GM12865 (cell line): ENCODE results near the gene JAG2.

Experiments used
- DNase-seq: peaks from one replicate; pipeline ENCODE4 v3.0.0; 2010; ENCODE audit warnings: low read depth
- H3K4me3 ChIP-seq: 2 replicates; pipeline ENCODE4 v1.5.1; 2011; ENCODE audit warnings: mild to moderate bottlenecking, low read depth, low read length, control low read depth
- TF ChIP-seq, protein P1 (sequence below): IDR thresholded peaks from 2 replicates; pipeline ENCODE4 v1.5.1; 2011; ENCODE audit warnings: low read length, control low read depth, low read depth, inconsistent platforms; ENCODE audit not compliant: insufficient read depth; ENCODE audit errors: missing control alignments

Gene JAG2

DNA sequence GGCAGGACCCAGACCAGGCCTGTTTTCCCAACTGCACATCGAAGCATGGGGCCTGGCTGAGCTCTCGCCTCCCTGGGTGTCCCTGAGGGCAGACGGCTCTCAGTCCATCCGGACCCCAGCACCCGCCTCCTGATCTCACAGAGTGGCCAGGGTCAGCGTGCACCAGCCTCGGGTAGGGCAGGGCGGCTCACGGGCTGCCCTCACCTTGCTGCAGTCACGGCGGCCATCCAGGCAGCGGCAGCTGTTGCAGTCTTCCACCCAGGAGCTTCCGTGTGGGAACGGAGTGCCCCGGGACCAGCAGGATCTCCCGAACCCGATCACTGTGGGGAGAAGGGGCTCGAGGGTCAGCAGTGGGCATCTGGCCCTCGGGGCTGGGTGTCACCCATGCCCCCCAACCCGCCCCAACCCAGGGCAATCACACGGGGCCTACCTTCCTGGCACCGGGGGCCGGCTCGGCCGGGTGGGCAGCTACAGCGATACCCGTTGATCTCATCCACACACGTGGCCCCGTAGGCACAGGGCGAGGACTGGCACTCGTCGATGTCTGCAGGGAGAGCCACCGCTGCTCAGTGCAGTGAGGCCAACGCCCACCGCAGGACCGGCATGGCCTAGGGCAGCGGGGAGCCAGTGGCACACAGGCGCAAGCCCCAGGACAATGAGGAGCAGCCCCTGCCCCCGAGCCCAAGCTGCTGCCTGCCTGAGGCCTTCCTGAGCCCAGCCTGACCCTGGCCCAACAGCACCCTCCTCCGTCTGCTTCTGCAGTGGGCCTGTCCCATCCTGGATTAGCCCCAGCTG, 22.2 kb downstream of the JAG2 start:
- TF ChIP-seq, protein P1, sequence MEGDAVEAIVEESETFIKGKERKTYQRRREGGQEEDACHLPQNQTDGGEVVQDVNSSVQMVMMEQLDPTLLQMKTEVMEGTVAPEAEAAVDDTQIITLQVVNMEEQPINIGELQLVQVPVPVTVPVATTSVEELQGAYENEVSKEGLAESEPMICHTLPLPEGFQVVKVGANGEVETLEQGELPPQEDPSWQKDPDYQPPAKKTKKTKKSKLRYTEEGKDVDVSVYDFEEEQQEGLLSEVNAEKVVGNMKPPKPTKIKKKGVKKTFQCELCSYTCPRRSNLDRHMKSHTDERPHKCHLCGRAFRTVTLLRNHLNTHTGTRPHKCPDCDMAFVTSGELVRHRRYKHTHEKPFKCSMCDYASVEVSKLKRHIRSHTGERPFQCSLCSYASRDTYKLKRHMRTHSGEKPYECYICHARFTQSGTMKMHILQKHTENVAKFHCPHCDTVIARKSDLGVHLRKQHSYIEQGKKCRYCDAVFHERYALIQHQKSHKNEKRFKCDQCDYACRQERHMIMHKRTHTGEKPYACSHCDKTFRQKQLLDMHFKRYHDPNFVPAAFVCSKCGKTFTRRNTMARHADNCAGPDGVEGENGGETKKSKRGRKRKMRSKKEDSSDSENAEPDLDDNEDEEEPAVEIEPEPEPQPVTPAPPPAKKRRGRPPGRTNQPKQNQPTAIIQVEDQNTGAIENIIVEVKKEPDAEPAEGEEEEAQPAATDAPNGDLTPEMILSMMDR: peak; percentile 8
- no peak overlapping the region for H3K4me3 ChIP-seq
- DNase-seq: no peak

DNA sequence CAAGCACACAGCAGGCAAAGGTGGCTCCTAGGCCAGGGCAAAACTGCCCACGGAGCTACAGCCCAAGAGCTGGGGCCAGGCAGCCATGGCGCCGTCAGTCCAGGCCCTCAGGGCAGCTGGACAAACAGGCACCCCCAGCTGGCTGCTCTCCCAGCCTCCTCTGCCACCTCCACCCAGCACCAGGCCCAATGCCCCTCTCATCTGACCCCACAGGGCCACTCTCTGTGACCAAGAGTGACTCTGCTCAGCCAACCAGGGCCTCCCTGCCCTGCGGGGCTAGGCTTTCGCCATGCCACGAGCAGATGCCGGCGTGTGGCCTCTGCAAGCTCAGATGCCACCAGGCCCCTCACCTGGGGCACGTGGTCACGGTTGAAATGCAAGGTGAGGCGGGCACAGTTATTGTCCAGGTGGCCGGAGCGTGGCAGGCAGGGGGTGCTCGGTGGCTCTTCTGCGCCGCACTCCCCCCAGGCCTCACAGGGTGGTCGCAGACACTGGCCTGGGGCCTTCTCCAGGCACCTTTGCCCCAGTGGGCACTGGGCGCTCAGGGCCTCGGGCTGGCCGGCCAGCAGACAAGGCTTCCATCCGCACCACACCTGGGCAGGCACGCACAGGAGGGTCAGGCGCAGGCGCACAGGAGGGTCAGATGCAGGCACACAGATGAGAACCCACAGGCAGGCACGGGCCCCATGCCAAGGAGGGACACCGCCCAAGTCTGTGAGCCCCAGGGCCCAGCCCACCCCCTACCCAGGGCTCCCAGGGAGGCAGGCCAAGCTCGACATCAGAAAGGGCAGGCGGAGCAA, 23.0 kb downstream of the JAG2 start:
- DNase-seq: no peak
- TF ChIP-seq, protein P1: no peak
- no peak overlapping the region for H3K4me3 ChIP-seq

DNA sequence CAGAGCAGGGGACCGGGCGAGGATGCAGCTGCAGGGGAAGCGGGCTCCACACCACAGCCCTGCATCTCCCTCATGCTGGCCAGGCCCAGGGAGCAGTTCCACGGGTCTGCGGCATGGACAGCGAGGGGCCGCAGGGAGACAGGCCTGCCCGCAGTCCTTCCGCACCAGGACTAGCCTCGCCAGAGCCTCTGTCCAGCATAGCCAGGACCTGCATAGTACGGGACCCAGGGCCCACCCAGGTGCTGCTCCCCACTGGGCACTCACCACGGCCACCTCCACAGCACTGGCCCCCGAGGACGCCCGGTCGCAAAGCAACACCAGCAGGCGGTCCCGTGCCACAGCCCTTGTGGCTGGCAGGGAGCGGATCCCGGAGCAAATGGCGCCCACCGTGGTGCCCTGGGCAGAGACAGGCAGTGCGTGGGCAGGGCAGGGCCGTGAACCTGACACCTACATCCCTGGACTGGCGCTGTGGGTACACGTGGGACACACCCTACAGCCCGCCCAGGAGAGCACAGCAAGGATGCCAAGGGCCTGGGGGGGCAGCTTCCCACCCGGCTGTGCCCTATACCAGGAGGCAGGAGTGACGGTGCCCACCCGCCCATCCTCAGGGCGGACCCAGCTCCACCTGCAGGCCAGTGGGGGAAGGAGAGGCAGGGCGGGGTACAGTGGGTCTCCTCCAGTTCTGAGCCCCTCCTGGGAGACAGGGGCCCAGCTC, 23.8 kb downstream of the JAG2 start:
- H3K4me3 ChIP-seq: no peak overlapping the region
- TF ChIP-seq, protein P1: no peak
- no peak for DNase-seq

DNA sequence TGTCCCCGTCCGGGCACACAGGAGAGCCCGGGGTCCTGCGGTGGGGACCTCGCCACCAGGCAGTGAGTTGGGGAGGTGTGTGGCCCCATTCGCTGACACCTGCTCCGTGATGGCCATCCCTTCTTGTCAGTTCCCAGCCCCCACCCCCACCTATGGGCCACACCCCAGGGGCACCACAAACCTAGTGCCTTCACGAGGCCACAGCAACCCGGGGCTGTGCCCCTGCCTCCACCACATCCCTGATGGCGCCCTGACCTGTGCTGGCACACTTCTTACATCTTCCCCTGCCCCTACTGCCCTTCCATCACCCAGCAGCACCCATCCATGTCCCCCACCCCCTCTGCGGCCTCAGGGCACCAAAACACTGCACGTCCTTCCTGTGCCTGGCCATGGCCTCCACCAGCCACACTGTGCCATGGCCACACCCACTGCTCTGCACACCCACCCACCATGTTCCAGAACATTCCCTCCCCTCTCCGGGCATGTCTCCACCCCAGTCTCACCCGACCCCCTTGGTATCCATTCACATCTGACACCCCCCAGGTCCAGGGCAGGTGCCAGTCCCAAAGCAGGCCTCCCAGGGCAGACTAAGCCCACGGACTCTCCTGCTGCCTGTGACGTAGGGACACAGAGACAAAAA, 24.4 kb downstream of the JAG2 start:
- DNase-seq: no peak
- TF ChIP-seq, protein P1: no peak

DNA sequence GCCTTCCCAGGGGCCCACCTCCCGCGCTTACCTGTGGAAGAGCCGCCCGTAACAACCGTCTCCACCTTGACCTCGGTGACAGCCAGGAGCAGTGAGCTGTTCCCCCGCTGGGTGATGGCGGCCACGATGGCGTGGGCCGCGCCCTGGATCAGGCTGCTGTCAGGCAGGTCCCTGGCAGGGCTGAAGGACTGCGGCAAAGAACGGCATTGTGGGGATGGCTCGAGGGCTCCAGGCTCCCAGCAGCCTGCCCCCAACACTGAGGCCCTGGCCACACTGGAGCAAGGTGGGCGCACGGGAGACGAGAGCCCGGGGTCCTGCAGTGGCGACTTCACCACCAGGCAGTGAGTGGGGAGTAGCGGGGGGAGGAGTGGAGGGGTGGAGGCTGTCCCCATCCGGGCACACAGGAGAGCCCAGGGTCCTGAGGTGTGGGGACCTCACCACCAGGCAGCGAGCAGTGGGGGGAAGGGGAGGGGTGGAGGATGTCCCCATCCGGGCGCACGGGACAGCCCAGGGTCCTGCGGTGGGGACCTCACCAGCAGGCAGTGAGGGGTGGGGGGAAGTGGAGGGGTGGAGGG, 25.0 kb downstream of the JAG2 start:
- no peak for DNase-seq
- TF ChIP-seq, protein P1: no peak
- no peak overlapping the region for H3K4me3 ChIP-seq

More for the DNA sequence above, 24.4 kb downstream of the JAG2 start:
- H3K4me3 ChIP-seq: no peak overlapping the region
